ENCODE results near the gene PRKG1.

DNA sequence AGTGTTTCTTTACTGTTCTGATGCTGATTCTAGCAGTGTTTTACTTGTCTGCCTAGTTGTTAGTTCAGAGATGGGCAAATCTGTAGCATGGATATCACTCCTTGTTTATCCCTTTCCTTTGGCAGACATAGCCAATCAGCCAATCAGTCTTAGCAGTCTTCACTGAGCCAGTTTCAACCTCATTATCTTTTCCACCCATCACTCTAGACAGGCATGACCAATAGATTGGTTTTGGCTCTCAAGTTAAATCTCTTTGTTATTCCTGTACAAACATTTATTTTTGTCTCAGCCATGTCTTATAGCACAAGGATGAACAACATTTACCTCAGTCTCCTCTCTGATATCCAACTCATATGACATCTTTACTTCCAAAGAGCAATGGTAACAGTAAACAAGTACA is 109.5 kb downstream of the PRKG1 start:
- no peak for TF ChIP-seq CTCF (conservative IDR thresholded peaks at IDR 0.05 in 1 of 2, IDR thresholded peaks at IDR 0.05 in 1 of 2; ENCODE audit: low read depth in 1 of 2, low read length in 2 of 2)
- no peak for TF ChIP-seq EZH2 (IDR thresholded peaks at IDR 0.05; ENCODE audit: low read length, missing control alignments)
